Measurements from ENCODE around the gene MDM2.
"Not testable (repeated sequence)": the region's sequence is repeated elsewhere in the genome, so short reads cannot be mapped to it uniquely, and the experiment has no call there.

MDM2 gene

GRCh38 chr12:68807274-68807575 is 752 bp upstream of the MDM2 start:
- not testable (repeated sequence) for DNase-seq

GRCh38 chr12:68808388-68809189 is 612 bp downstream of the MDM2 start:
- peak; percentile 69 to 72 for DNase-seq

- DNase-seq = no peak
These were observed 1.4 kb downstream of the MDM2 start for GRCh38 chr12:68809190-68810026.

GRCh38 chr12:68810027-68810389 is 2.0 kb downstream of the MDM2 start:
- DNase-seq = not testable (repeated sequence)

- DNase-seq = not testable (repeated sequence)
These were observed 3.6 kb downstream of the MDM2 start for GRCh38 chr12:68811573-68811972.

- no peak for DNase-seq
These were observed 4.7 kb downstream of the MDM2 start for GRCh38 chr12:68812553-68813241.

GRCh38 chr12:68813242-68813593 is 5.2 kb downstream of the MDM2 start:
- DNase-seq = no peak

GRCh38 chr12:68814490-68815231 is 6.7 kb downstream of the MDM2 start:
- DNase-seq = no peak

- no peak for DNase-seq
These were observed 7.4 kb downstream of the MDM2 start for GRCh38 chr12:68815232-68815927.

GRCh38 chr12:68815928-68816800 is 8.2 kb downstream of the MDM2 start:
- no peak for DNase-seq

GRCh38 chr12:68819481-68819880 is 11.5 kb downstream of the MDM2 start:
- not testable (repeated sequence) for DNase-seq

GRCh38 chr12:68821357-68822188 is 13.6 kb downstream of the MDM2 start:
- no peak for DNase-seq

- no peak for DNase-seq
These were observed 15.7 kb downstream of the MDM2 start for GRCh38 chr12:68823696-68824095.

- no peak for DNase-seq
These were observed 16.2 kb downstream of the MDM2 start for GRCh38 chr12:68824131-68824530.

- DNase-seq = no peak
These were observed 16.7 kb downstream of the MDM2 start for GRCh38 chr12:68824597-68825250.

GRCh38 chr12:68825569-68826217 is 17.7 kb downstream of the MDM2 start:
- no peak for DNase-seq

- no peak for DNase-seq
These were observed 20.1 kb downstream of the MDM2 start for GRCh38 chr12:68827895-68828671.

- no peak for DNase-seq
These were observed 20.7 kb downstream of the MDM2 start for GRCh38 chr12:68828672-68829068.

- no peak for DNase-seq
These were observed 23.3 kb downstream of the MDM2 start for GRCh38 chr12:68831272-68831671.

Measured in stimulated activated CD4-positive, alpha-beta T cell treated with anti-CD3 and anti-CD28 coated beads, Interleukin-2, amount 100 ng/mL, for 24 hours (primary cell).